Cardiac muscle cell (in vitro differentiated cells and primary cell): ENCODE data around the gene C6orf89. TPM values are rescaled to one million over a fixed set of nuclear protein-coding genes. Genes with fewer than 3 reads are reported as not detected.

ENCODE experiments used
- DNase-seq, 2 donors: peaks; one replicate each; pipeline versions ENCODE4 v3.0.0 to v3.0.0-alpha.2; 2010 to 2017; ENCODE audit warnings: low read depth in 1 of 2, low spot score in 1 of 2
- H3K27ac ChIP-seq: fragments of 200-600 bp; sonication (generic); 2 replicates; pipeline ENCODE4 v1.5.1; 2016
- H3K27me3 ChIP-seq: fragments of 200-600 bp; sonication (generic); 2 replicates; pipeline ENCODE4 v1.6.0; 2016; ENCODE audit warnings: control low read depth
- H3K36me3 ChIP-seq: fragments of 200-600 bp; sonication (generic); 2 replicates; pipeline ENCODE4 v1.5.1; 2016; ENCODE audit warnings: control low read depth
- H3K4me1 ChIP-seq: fragments of 200-600 bp; sonication (generic); 2 replicates; pipeline ENCODE4 v1.8.1; 2017; ENCODE audit warnings: low read depth, mild to moderate bottlenecking, mixed run types
- H3K4me3 ChIP-seq: fragments of 200-600 bp; sonication (generic); 2 replicates; pipeline ENCODE4 v1.5.1; 2016; ENCODE audit warnings: mild to moderate bottlenecking
- H3K9me3 ChIP-seq: fragments of 200-600 bp; sonication (generic); 2 replicates; pipeline ENCODE4 v1.5.1; 2017; ENCODE audit warnings: low read depth, mild to moderate bottlenecking, control low read depth
- CTCF ChIP-seq: IDR thresholded peaks from 2 replicates; pipeline ENCODE4 v1.5.1; 2012; ENCODE audit warnings: low read depth, mild to moderate bottlenecking, low read length
- polyA plus RNA-seq: library from polyadenylated mRNA; unstranded; fragments of >200 nt; fragmentation: Nextera tagmentation; extraction: Ambion mirVana; gene quantifications from 2 replicates; pipeline ENCODE4 v1.2.1, GENCODE V29; 2016
- total RNA-seq: library from RNA; depleted of rRNA; stranded (reverse); fragments of >200 nt; gene quantifications from 2 replicates; pipeline ENCODE4 v1.2.3, GENCODE V29; 2016

The C6orf89 gene
- total and polyA plus RNA-seq, 2 experiments from 2014 or later = 27.6 to 28.6 TPM

DNA sequence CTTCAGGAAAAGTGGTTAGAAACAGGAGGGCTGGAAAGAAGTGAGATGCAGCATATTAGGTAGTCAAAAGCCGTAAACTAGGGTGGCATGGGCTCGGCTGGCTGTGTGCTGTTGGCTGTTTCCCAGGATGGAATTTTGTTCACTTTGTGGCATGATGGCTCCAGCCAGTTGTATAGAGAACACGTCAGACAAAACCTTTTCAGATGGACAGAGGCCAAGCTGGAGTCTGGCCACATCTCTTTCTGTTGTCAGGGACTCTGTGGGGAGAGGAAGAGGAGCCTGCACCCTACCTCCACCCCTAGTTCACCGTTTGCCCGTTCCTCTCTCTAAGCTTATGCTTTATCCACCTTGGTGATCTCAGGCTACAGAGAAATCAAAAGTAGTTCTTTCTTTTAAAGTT lies 22.0 kb downstream of the C6orf89 start:
- Histone ChIP-seq H3K27me3 (no peaks in the 10 kb centered on the region), H3K9me3 (no peaks in the 10 kb centered on the region), H3K4me1 (no peaks in the 10 kb centered on the region), H3K27ac (no peak overlapping the region), H3K36me3 (peaks cover 7% of the 10 kb centered on the region), H3K4me3 (no peak overlapping the region)
- TF ChIP-seq CTCF = no peak
- DNase-seq = peak in 1 of 2 donors; percentile 41

- Histone ChIP-seq H3K27ac (no peak overlapping the region), H3K4me1 (no peaks in the 10 kb centered on the region), H3K4me3 (no peak overlapping the region), H3K27me3 (no peaks in the 10 kb centered on the region), H3K9me3 (no peaks in the 10 kb centered on the region), H3K36me3 (peaks cover 4% of the 10 kb centered on the region)
- no peak for TF ChIP-seq CTCF
- no peak for DNase-seq
These were observed 23.0 kb downstream of the C6orf89 start for GRCh38 chr6:36908747-36909146.

- H3K9me3 ChIP-seq = no peaks in the 10 kb centered on the region
- no peaks in the 10 kb centered on the region for H3K27me3 ChIP-seq
- DNase-seq = no peak
- no peak overlapping the region for H3K27ac ChIP-seq
- TF ChIP-seq CTCF = no peak
- H3K36me3 ChIP-seq = peaks cover 7% of the 10 kb centered on the region
- no peaks in the 10 kb centered on the region for H3K4me1 ChIP-seq
- H3K4me3 ChIP-seq = no peak overlapping the region
These were observed 26.3 kb downstream of the C6orf89 start for GRCh38 chr6:36912030-36912454.

DNA sequence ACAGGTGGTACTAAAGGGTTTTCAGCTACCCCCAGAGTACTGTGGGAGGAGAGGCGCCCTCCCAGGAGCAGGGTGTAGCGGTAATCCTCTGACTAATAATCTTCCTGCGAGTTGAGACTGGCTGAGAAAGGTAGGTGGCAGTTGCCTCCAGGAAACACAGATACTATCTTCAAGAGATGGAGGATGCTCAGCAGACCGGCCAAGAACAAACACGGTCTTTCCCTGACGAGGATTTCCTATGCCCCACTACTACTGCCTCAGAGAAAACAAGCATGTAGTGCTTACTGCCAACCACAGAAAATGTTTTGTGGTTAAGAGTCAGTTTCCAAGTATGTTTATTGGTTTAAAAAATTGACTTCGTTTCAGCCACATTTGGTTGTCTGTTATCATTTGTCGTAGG lies 26.8 kb downstream of the C6orf89 start:
- Histone ChIP-seq H3K27me3 (no peaks in the 10 kb centered on the region), H3K9me3 (no peaks in the 10 kb centered on the region), H3K4me1 (no peaks in the 10 kb centered on the region), H3K27ac (no peak overlapping the region), H3K4me3 (no peak overlapping the region), H3K36me3 (peaks cover 7% of the 10 kb centered on the region)
- no peak for TF ChIP-seq CTCF
- peak in 1 of 2 donors; percentile 72 for DNase-seq

GRCh38 chr6:36913082-36913481 lies 27.3 kb downstream of the C6orf89 start:
- Histone ChIP-seq H3K36me3 (peaks cover 7% of the 10 kb centered on the region), H3K9me3 (no peaks in the 10 kb centered on the region), H3K27ac (no peak overlapping the region), H3K4me1 (no peaks in the 10 kb centered on the region), H3K4me3 (no peak overlapping the region), H3K27me3 (no peaks in the 10 kb centered on the region)
- no peak for DNase-seq
- no peak for TF ChIP-seq CTCF
